OCI-LY1 (cell line): ENCODE measurements around the gene ADAMTSL1.

ENCODE experiments used
- H2AFZ ChIP-seq: fragments of 200-600 bp; sonication (generic), shearing (Covaris generic); 2 replicates; pipeline ENCODE4 v1.6.0; 2014; ENCODE audit warnings: antibody characterized with exemption, mild to moderate bottlenecking, low read length
- H3F3A ChIP-seq: fragments of 200-600 bp; sonication (generic), shearing (Covaris generic); 2 replicates; pipeline ENCODE4 v1.6.0; 2014; ENCODE audit warnings: mild to moderate bottlenecking, antibody characterized with exemption, low read length, moderate library complexity; ENCODE audit not compliant: insufficient read depth
- H3K27ac ChIP-seq: fragments of 200-600 bp; sonication (generic); 2 replicates; pipeline ENCODE4 v1.5.1; 2014; ENCODE audit warnings: low read length, mixed run types, mild to moderate bottlenecking, low read depth; ENCODE audit not compliant: poor library complexity, severe bottlenecking
- H3K27me3 ChIP-seq: fragments of 200-600 bp; sonication (generic); 2 replicates; pipeline ENCODE4 v1.6.0; 2014; ENCODE audit warnings: antibody characterized with exemption, mild to moderate bottlenecking, low read length, moderate library complexity; ENCODE audit not compliant: insufficient read depth
- H3K36me3 ChIP-seq: fragments of 200-600 bp; sonication (generic); 2 replicates; pipeline ENCODE4 v1.6.1; 2014; ENCODE audit warnings: mild to moderate bottlenecking, antibody characterized with exemption, low read length, moderate library complexity, mixed read lengths; ENCODE audit not compliant: insufficient read depth
- H3K4me1 ChIP-seq: fragments of 200-600 bp; sonication (generic); 2 replicates; pipeline ENCODE4 v1.5.1; 2014; ENCODE audit warnings: mild to moderate bottlenecking, low read length, moderate library complexity; ENCODE audit not compliant: insufficient read depth, severe bottlenecking
- H3K4me2 ChIP-seq: fragments of 200-600 bp; sonication (generic), shearing (Covaris generic); 2 replicates; pipeline ENCODE4 v1.6.1; 2014; ENCODE audit warnings: low read length
- H3K4me3 ChIP-seq: fragments of 200-600 bp; sonication (generic); 2 replicates; pipeline ENCODE4 v1.5.1; 2014; ENCODE audit warnings: low read length, low read depth, mild to moderate bottlenecking, mixed read lengths; ENCODE audit not compliant: poor library complexity, severe bottlenecking
- H3K79me2 ChIP-seq: fragments of 200-600 bp; shearing (Covaris generic); 2 replicates; pipeline ENCODE4 v1.6.1; 2016; ENCODE audit warnings: mixed run types, low read length, mixed read lengths; ENCODE audit not compliant: insufficient read depth
- H3K9ac ChIP-seq: fragments of 200-600 bp; sonication (generic), shearing (Covaris generic); 2 replicates; pipeline ENCODE4 v1.6.1; 2014; ENCODE audit warnings: mild to moderate bottlenecking, low read length, mixed read lengths
- H3K9me2 ChIP-seq: fragments of 200-600 bp; sonication (generic), shearing (Covaris generic); 2 replicates; pipeline ENCODE4 v1.6.1; 2014; ENCODE audit warnings: low read depth, mild to moderate bottlenecking, low read length, mixed read lengths
- H3K9me3 ChIP-seq: fragments of 200-600 bp; shearing (Covaris generic); 2 replicates; pipeline ENCODE4 v1.6.1; 2014; ENCODE audit warnings: low read length, mixed read lengths
- H4K20me1 ChIP-seq: fragments of 200-600 bp; sonication (generic), shearing (Covaris generic); 2 replicates; pipeline ENCODE4 v1.6.0; 2016; ENCODE audit warnings: mild to moderate bottlenecking, low read length; ENCODE audit not compliant: insufficient read depth
- EZH2 ChIP-seq: fragments of 200-600 bp; sonication (generic), shearing (Covaris generic); IDR thresholded peaks from 2 replicates; pipeline ENCODE4 v1.8.0; 2017; ENCODE audit warnings: borderline replicate concordance, mixed run types, mild to moderate bottlenecking, antibody characterized with exemption, low read length, moderate library complexity, mixed read lengths
- TF ChIP-seq, protein P1 (sequence below): fragments of 200-600 bp; sonication (generic), shearing (Covaris generic); IDR thresholded peaks from 2 replicates; pipeline ENCODE4 v1.5.1; 2017; ENCODE audit warnings: mild to moderate bottlenecking, antibody characterized with exemption, low read length, moderate library complexity, mixed read lengths

Gene ADAMTSL1

DNA sequence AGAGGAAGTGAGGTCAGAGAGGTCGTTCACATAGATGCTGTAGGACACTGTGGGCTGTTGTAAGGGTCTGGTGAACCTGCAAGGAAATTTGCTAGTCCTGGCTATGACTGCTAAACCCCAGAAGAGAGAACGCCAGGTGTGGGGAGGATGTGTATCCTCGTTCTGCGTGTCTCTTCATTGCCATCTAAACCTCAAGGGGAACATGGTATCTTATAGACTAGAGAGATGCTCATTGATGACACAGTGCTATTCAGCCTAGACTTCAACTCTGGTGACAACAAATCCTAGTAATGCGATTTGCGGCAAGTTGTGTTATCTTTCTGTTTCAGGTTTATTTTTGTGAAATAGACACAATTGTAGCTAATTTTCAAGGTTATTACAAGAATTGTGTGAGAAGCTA is 140.2 kb downstream of the ADAMTSL1 start:
- no peak for TF ChIP-seq EZH2
- TF ChIP-seq, protein P1, sequence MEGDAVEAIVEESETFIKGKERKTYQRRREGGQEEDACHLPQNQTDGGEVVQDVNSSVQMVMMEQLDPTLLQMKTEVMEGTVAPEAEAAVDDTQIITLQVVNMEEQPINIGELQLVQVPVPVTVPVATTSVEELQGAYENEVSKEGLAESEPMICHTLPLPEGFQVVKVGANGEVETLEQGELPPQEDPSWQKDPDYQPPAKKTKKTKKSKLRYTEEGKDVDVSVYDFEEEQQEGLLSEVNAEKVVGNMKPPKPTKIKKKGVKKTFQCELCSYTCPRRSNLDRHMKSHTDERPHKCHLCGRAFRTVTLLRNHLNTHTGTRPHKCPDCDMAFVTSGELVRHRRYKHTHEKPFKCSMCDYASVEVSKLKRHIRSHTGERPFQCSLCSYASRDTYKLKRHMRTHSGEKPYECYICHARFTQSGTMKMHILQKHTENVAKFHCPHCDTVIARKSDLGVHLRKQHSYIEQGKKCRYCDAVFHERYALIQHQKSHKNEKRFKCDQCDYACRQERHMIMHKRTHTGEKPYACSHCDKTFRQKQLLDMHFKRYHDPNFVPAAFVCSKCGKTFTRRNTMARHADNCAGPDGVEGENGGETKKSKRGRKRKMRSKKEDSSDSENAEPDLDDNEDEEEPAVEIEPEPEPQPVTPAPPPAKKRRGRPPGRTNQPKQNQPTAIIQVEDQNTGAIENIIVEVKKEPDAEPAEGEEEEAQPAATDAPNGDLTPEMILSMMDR = no peak
- H3K27me3 ChIP-seq = no peaks in the 10 kb centered on the region
- H3K9me2 ChIP-seq = no peaks in the 10 kb centered on the region
- no peaks in the 10 kb centered on the region for H3F3A ChIP-seq
- no peak overlapping the region for H3K9ac ChIP-seq
- no peak overlapping the region for H2AFZ ChIP-seq
- no peak overlapping the region for H3K27ac ChIP-seq
- H3K79me2 ChIP-seq = no peaks in the 10 kb centered on the region
- H3K4me1 ChIP-seq = no peaks in the 10 kb centered on the region
- H3K4me2 ChIP-seq = no peak overlapping the region
- H4K20me1 ChIP-seq = no peaks in the 10 kb centered on the region
- no peaks in the 10 kb centered on the region for H3K36me3 ChIP-seq
- no peak overlapping the region for H3K4me3 ChIP-seq
- no peaks in the 10 kb centered on the region for H3K9me3 ChIP-seq

DNA sequence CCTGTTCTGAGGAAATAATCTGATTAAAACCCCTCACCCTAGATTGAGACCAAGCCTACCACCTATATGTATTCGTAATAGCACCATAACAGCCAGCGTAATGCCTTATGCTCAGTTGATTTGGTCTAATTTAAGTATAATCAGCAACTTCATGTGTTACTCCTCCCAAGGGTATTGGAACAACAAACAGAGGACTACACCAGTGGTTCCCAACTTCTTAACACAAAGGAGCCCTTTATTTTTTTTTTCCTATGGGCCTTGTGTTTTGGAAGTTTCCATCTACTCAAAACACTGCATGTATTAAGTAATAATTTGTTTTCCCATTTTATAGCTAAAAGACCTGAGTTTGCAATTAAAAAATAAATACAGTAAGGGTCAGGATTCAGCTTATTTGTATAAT is 140.7 kb downstream of the ADAMTSL1 start:
- Histone ChIP-seq H4K20me1 (no peaks in the 10 kb centered on the region), H3F3A (no peaks in the 10 kb centered on the region), H3K9me2 (no peaks in the 10 kb centered on the region), H3K9me3 (no peaks in the 10 kb centered on the region), H3K4me1 (no peaks in the 10 kb centered on the region), H3K79me2 (no peaks in the 10 kb centered on the region), H3K36me3 (no peaks in the 10 kb centered on the region), H3K4me3 (no peak overlapping the region), H3K27ac (no peak overlapping the region), H3K27me3 (no peaks in the 10 kb centered on the region), H3K4me2 (no peak overlapping the region), H2AFZ (no peak overlapping the region), H3K9ac (no peak overlapping the region)
- TF ChIP-seq, protein P1 = no peak
- TF ChIP-seq EZH2 = no peak

DNA sequence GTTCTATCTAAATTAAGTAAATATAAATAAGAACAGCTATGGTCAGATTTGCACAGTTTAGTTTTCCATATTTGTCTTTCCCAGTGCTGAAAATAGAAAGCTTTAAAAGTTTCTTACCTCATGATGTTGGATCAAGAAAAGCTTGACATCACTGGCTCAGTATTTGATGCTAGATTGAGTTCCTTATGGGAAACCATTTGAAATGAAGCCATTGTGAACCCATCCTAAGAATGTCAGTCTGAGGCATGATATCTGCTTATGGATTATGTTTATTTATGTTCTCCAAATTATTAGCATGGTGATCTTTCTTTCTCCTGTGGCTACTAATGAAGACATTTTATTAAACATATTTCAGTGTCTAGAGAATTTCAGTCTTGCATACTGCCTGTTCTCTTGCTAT is 143.0 kb downstream of the ADAMTSL1 start:
- H3K4me3 ChIP-seq = no peak overlapping the region
- H3K36me3 ChIP-seq = no peaks in the 10 kb centered on the region
- H4K20me1 ChIP-seq = no peaks in the 10 kb centered on the region
- H3K4me2 ChIP-seq = no peak overlapping the region
- H3K27me3 ChIP-seq = no peaks in the 10 kb centered on the region
- no peak overlapping the region for H3K9ac ChIP-seq
- H3K27ac ChIP-seq = no peak overlapping the region
- no peaks in the 10 kb centered on the region for H3K9me2 ChIP-seq
- no peaks in the 10 kb centered on the region for H3K79me2 ChIP-seq
- H2AFZ ChIP-seq = no peak overlapping the region
- no peaks in the 10 kb centered on the region for H3K9me3 ChIP-seq
- H3K4me1 ChIP-seq = no peaks in the 10 kb centered on the region
- TF ChIP-seq, protein P1 = no peak
- TF ChIP-seq EZH2 = no peak
- no peaks in the 10 kb centered on the region for H3F3A ChIP-seq
